Sigmoid colon (tissue), 4 donors: ENCODE measurements around the gene PCBP1.

Source experiments
- CTCF ChIP-seq, 4 experiments: fragments of 450-650 bp in 3 of 4; fragments of 200-600 bp in 1 of 4; IDR thresholded peaks; one replicate each; pipeline ENCODE4 v1.5.1; 2016 to 2019; ENCODE audit warnings: antibody characterized with exemption in 4 of 4, mild to moderate bottlenecking in 3 of 4, moderate library complexity in 2 of 4
- POLR2AphosphoS5 ChIP-seq, 4 donors: sonication (generic); formaldehyde crosslinking; IDR thresholded peaks; one replicate each; pipeline ENCODE4 v1.6.1; 2017; ENCODE audit warnings: antibody characterized with exemption in 4 of 4

GRCh38 chr2:70091364-70091763, 4.1 kb downstream of the PCBP1 start:
- TF ChIP-seq CTCF (IDR thresholded peaks at IDR 0.05) (no peak), POLR2AphosphoS5 (IDR thresholded peaks at IDR 0.05) (no peak)
